B cell (primary cell): ENCODE measurements around the gene TRAF4. TPM values are rescaled to one million over a fixed set of nuclear protein-coding genes. Genes with fewer than 3 reads are reported as not detected.

ENCODE experiments used
- ATAC-seq: fragments of 200-7000 bp; cut with Tn5 transposase; one replicate; pipeline ENCODE4 v1.10.0; 2021; ENCODE audit warnings: low read depth, mild to moderate bottlenecking, moderate number of reproducible peaks, moderate library complexity
- CTCF ChIA-PET: fragments of 350-600 bp; sonication (Branson Sonifier 250); formaldehyde crosslinking; loops from one replicate; lab custom pipeline; 2021; ENCODE audit warnings: antibody characterized with exemption, inconsistent platforms; lab: Charles Lee
- POLR2A ChIA-PET: fragments of 350-600 bp; sonication (Branson Sonifier 250); formaldehyde crosslinking; loops from one replicate; lab custom pipeline; 2021; ENCODE audit warnings: antibody characterized with exemption; lab: Charles Lee
- DNase-seq: peaks from one replicate; pipeline ENCODE4 v3.0.0; 2013
- H2AFZ ChIP-seq: 2 replicates; pipeline ENCODE4 v1.6.1; 2012; ENCODE audit warnings: mild to moderate bottlenecking, low read depth, low read length; ENCODE audit not compliant: insufficient read depth, poor library complexity, severe bottlenecking
- H3K27ac ChIP-seq, 2 donors: 1 replicate in 1 of 2; 2 replicates in 1 of 2; pipeline ENCODE4 v1.5.1; 2012 to 2013; ENCODE audit warnings: low read length in 2 of 2, mild to moderate bottlenecking in 2 of 2, moderate library complexity in 1 of 2
- H3K27me3 ChIP-seq, 4 experiments: fragments of 200-600 bp in 1 of 4; sonication (generic) in 1 of 4; replicated peaks in 1 of 4; 1 replicate in 2 of 4; 2 replicates in 2 of 4; pipeline versions ENCODE4 v1.6.1 to v1.7.0; 2013 to 2016; ENCODE audit warnings: low read length in 3 of 4, mild to moderate bottlenecking in 2 of 4, mixed read lengths in 1 of 4, moderate library complexity in 1 of 4; ENCODE audit not compliant: insufficient read depth in 4 of 4, control insufficient read depth in 3 of 4; ENCODE audit errors: control extremely low read depth in 1 of 4
- H3K36me3 ChIP-seq, 2 experiments: replicated peaks in 1 of 2; 1 replicate in 1 of 2; 2 replicates in 1 of 2; pipeline versions ENCODE4 v1.6.1 to v1.7.1; 2013; ENCODE audit warnings: low read length in 1 of 2; ENCODE audit not compliant: insufficient read depth in 2 of 2, control insufficient read depth in 1 of 2; ENCODE audit errors: control extremely low read depth in 1 of 2, extremely low read depth in 1 of 2
- H3K4me1 ChIP-seq, 2 donors: fragments of 200-600 bp in 1 of 2; sonication (generic) in 1 of 2; 1 replicate in 1 of 2; 2 replicates in 1 of 2; pipeline versions ENCODE4 v1.5.1 to v1.6.1; 2013 to 2017; ENCODE audit warnings: low read length in 2 of 2; ENCODE audit not compliant: control insufficient read depth in 2 of 2, insufficient read depth in 2 of 2
- H3K4me2 ChIP-seq: replicated peaks from 2 replicates; pipeline ENCODE3; 2012; ENCODE audit warnings: mild to moderate bottlenecking, low read depth, low read length; ENCODE audit not compliant: poor library complexity, severe bottlenecking
- H3K4me3 ChIP-seq, 5 experiments: fragments of 200-600 bp in 1 of 5; sonication (generic) in 1 of 5; 1 replicate in 3 of 5; 2 replicates in 2 of 5; pipeline versions ENCODE4 v1.5.1 to v1.7.0; 2011 to 2016; ENCODE audit warnings: low read length in 4 of 5, mild to moderate bottlenecking in 4 of 5, low read depth in 2 of 5, control low read depth in 1 of 5, moderate library complexity in 1 of 5; ENCODE audit not compliant: insufficient read depth in 1 of 5; ENCODE audit errors: control extremely low read depth in 1 of 5, extremely low read depth in 1 of 5
- H3K79me2 ChIP-seq: fragments of 200-600 bp; sonication (generic); one replicate; pipeline ENCODE4 v1.6.0; 2016; ENCODE audit warnings: low read length; ENCODE audit not compliant: control insufficient read depth, insufficient read depth
- H3K9ac ChIP-seq: fragments of 200-600 bp; sonication (generic); 2 replicates; pipeline ENCODE4 v1.6.1; 2017; ENCODE audit warnings: mild to moderate bottlenecking, low read length, moderate library complexity
- H3K9me3 ChIP-seq, 3 donors: one replicate each; pipeline versions ENCODE4 v1.6.1 to v1.7.1; 2013; ENCODE audit warnings: low read length in 2 of 3; ENCODE audit not compliant: control insufficient read depth in 2 of 3, insufficient read depth in 1 of 3; ENCODE audit errors: control extremely low read depth in 1 of 3
- H4K20me1 ChIP-seq: 2 replicates; pipeline ENCODE4 v1.6.0; 2012; ENCODE audit warnings: mild to moderate bottlenecking, low read length; ENCODE audit not compliant: insufficient read depth, control insufficient read depth, poor library complexity, severe bottlenecking
- H3K27ac Mint-ChIP-seq: one replicate; pipeline ENCODE4 v1.8.0; 2021; ENCODE audit warnings: mixed read lengths
- H3K27me3 Mint-ChIP-seq: one replicate; pipeline ENCODE4 v1.8.0; 2021; ENCODE audit warnings: mixed read lengths
- H3K4me1 Mint-ChIP-seq: one replicate; pipeline ENCODE4 v1.8.0; 2021; ENCODE audit warnings: mixed read lengths
- H3K4me3 Mint-ChIP-seq: one replicate; pipeline ENCODE4 v1.8.0; 2021; ENCODE audit warnings: mixed read lengths
- H3K9me3 Mint-ChIP-seq: one replicate; pipeline ENCODE4 v1.8.0; 2022; ENCODE audit warnings: mixed read lengths; ENCODE audit not compliant: insufficient read depth
- CTCF ChIP-seq: fragments of 200-600 bp; IDR thresholded peaks from one replicate; pipeline ENCODE4 v1.8.0; 2022; ENCODE audit warnings: antibody characterized with exemption, mild to moderate bottlenecking
- EZH2 ChIP-seq: IDR thresholded peaks from 2 replicates; pipeline ENCODE4 v1.6.1; 2012; ENCODE audit warnings: borderline replicate concordance, low read depth, mild to moderate bottlenecking, moderate library complexity, low read length; ENCODE audit not compliant: insufficient read depth, poor library complexity, severe bottlenecking
- WGBS: methylation state at CpG from one replicate; pipeline ENCODE4 v1.1.5; 2013; ENCODE audit warnings: missing lambda C conversion rate; ENCODE audit not compliant: insufficient coverage; 5-methylcytosine and 5-hydroxymethylcytosine counted together
- intact Hi-C: fragments of 100-400 bp; cut with micrococcal nuclease; formaldehyde crosslinking; loops from one replicate; pipeline ENCODE4 v1.10.0; 2022
- polyA plus RNA-seq: library from polyadenylated mRNA; depleted of rRNA; stranded (reverse); fragments of >200 nt; gene quantifications from 2 replicates; pipeline ENCODE4 v1.2.3, GENCODE V29; 2012
- total RNA-seq, 2 donors: library from RNA; stranded (reverse); fragments of 120-200 nt in 1 of 2; gene quantifications; 1 replicate in 1 of 2; 2 replicates in 1 of 2; pipeline versions ENCODE4 v1.2.3 to v1.2.4, GENCODE V29; 2013 to 2022

The TRAF4 gene
- total and polyA plus RNA-seq, 2 donors (not counting 1 experiment from before 2014, with no cell fraction given): 226 to 683 TPM

GRCh38 chr17:28717578-28718332 lies 26.1 kb upstream of the TRAF4 start, which contains the start of gene RAB34:
TSS of gene RAB34 (minus strand) at chr17:28717868. CDS start at chr17:28717266, 602 bp downstream.
- peak within 1 kb of the TSS; percentile 62 for H3K9ac ChIP-seq
- ATAC-seq: peak; percentile 18
- peaks cover 44 to 57% of the 10 kb centered on the region in 2 donors for H3K4me1 ChIP-seq
- ChIA-PET POLR2A (no interaction called here), CTCF (no interaction called here)
- H3K4me2 ChIP-seq: peak within 1 kb of the TSS; percentile 85
- peak within 1 kb of the TSS; percentile 85 for H2AFZ ChIP-seq
- peaks cover 27% of the 10 kb centered on the region for H3K79me2 ChIP-seq
- peak within 1 kb of the TSS; percentile 56 to 71 for H3K27ac ChIP-seq
- H3K27me3 ChIP-seq: peaks cover 0 to 8% (median 2%) of the 10 kb centered on the region in 4 experiments
- peaks cover 0 to 20% of the 10 kb centered on the region in 2 experiments for H3K36me3 ChIP-seq
- H3K4me1 Mint-ChIP-seq: peaks cover 45% of the 10 kb centered on the region
- 2% methylated on average over 45 of the region's 60 CpGs for WGBS
- H3K9me3 ChIP-seq: no peaks in the 10 kb centered on the region
- H3K27ac Mint-ChIP-seq: peak within 1 kb of the TSS; percentile 89
- no peaks in the 10 kb centered on the region for H3K27me3 Mint-ChIP-seq
- H3K4me3 ChIP-seq: peak within 1 kb of the TSS in 4 of 5 experiments; percentile 46 to 61 (median 52)
- DNase-seq: peak; percentile 70
- intact Hi-C loops: loop anchor here (2.0 to 10.0 kb wide), 6 partner anchors 35 to 575 kb away; partner anchors contain the start of genes ALDOC, BLTP2, ERAL1 and NUFIP2
- TF ChIP-seq EZH2 (no peak), CTCF (no peak)
- peak within 1 kb of the TSS; percentile 86 for H3K4me3 Mint-ChIP-seq
- H3K9me3 Mint-ChIP-seq: no peaks in the 10 kb centered on the region
- peaks cover 28% of the 10 kb centered on the region for H4K20me1 ChIP-seq
